ENCODE data around the gene RHBG. TPM values are rescaled to one million over a fixed set of nuclear protein-coding genes. Genes with fewer than 3 reads are reported as not detected.
A peak's percentile ranks its signal among the peaks of the same experiment; 100 is the strongest.

The RHBG gene
- polyA plus RNA-seq, 1 donor from 2014 or later = not detected

DNA sequence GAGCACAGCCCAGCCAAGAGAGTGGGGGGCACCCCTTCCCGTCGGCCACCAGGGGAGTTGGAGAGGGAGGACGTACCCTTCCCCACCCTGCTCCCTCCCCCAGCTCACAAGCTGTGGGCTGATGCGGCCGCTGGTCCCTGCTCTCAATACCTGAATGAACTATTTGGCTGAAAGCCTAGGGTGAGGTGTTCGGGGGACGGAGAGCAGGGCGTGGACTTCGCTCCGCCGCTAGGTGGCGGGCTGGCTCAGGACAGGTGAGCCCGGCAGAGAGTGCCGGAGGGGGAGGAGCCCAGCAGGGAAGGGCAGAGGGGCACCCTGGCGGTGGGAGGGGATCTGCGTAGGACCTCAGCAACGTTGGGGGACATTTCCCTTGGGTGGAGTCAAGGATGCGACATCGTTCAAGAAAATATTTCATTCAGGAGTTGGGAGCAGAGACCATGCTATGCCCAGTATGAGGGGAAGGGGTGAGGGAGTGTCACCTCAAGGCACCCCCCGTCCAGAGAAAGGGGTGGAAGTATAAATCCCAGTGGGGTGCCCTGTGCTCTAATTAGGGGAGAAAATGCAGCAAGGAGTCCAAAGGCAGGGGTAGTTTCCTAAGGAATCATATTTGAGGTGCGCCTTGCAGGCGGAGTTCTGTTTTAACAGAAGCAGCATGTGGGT, 12.0 kb upstream of the RHBG start:
- H4K20me1 ChIP-seq (ENCODE audit: insufficient read depth) = no peaks in the 10 kb centered on the region
- H3K79me2 ChIP-seq (replicated peaks; ENCODE audit: insufficient read depth, low read length) = no peaks in the 10 kb centered on the region
- H3K36me3 ChIP-seq (ENCODE audit: insufficient read depth, low read length) = no peaks in the 10 kb centered on the region
- peak; percentile 57 for TF ChIP-seq SMC3 (conservative IDR thresholded peaks at IDR 0.05; ENCODE audit: poor library complexity)
- TF ChIP-seq MXI1 (conservative IDR thresholded peaks at IDR 0.05; ENCODE audit: poor library complexity, severe bottlenecking) = no peak
- TF ChIP-seq RAD21 (conservative IDR thresholded peaks at IDR 0.05) = peak; percentile 40
- TF ChIP-seq CTCF (IDR thresholded peaks at IDR 0.05; ENCODE audit: poor library complexity, severe bottlenecking) = peak; percentile 73
- TF ChIP-seq EZH2 (IDR thresholded peaks at IDR 0.05; ENCODE audit: borderline replicate concordance, insufficient read depth, low read length, poor library complexity, severe bottlenecking) = no peak
- H3K9ac ChIP-seq (ENCODE audit: low read length) = no peak overlapping the region
- H3K9me2 ChIP-seq (ENCODE audit: insufficient read depth, low read length) = no peaks in the 10 kb centered on the region
- H3K9me3 ChIP-seq (ENCODE audit: low read length) = no peaks in the 10 kb centered on the region
- H3K4me2 ChIP-seq (ENCODE audit: low read length) = no peak overlapping the region
- H3K4me3 ChIP-seq (ENCODE audit: low read length) = no peak overlapping the region
- no peaks in the 10 kb centered on the region for H3K27me3 ChIP-seq (ENCODE audit: insufficient read depth, low read depth, low read length)
- no peak overlapping the region for H3K27ac ChIP-seq (ENCODE audit: low read length)
- no peak overlapping the region for H2AFZ ChIP-seq (ENCODE audit: low read depth, low read length)
- no peaks in the 10 kb centered on the region for H3F3A ChIP-seq (ENCODE audit: insufficient read depth, low read length, poor library complexity, severe bottlenecking)

GRCh38 chr1:156357977-156358376, 11.0 kb upstream of the RHBG start:
- H3K9me2 ChIP-seq (ENCODE audit: insufficient read depth, low read length) = no peaks in the 10 kb centered on the region
- H3F3A ChIP-seq (ENCODE audit: insufficient read depth, low read length, poor library complexity, severe bottlenecking) = no peaks in the 10 kb centered on the region
- H3K4me3 ChIP-seq (ENCODE audit: low read length) = no peak overlapping the region
- no peaks in the 10 kb centered on the region for H4K20me1 ChIP-seq (ENCODE audit: insufficient read depth)
- no peaks in the 10 kb centered on the region for H3K9me3 ChIP-seq (ENCODE audit: low read length)
- H3K36me3 ChIP-seq (ENCODE audit: insufficient read depth, low read length) = no peaks in the 10 kb centered on the region
- no peak overlapping the region for H3K27ac ChIP-seq (ENCODE audit: low read length)
- H3K4me2 ChIP-seq (ENCODE audit: low read length) = no peak overlapping the region
- no peak overlapping the region for H2AFZ ChIP-seq (ENCODE audit: low read depth, low read length)
- no peak overlapping the region for H3K9ac ChIP-seq (ENCODE audit: low read length)
- no peaks in the 10 kb centered on the region for H3K27me3 ChIP-seq (ENCODE audit: insufficient read depth, low read depth, low read length)
- TF ChIP-seq RAD21 (conservative IDR thresholded peaks at IDR 0.05) (no peak), MXI1 (conservative IDR thresholded peaks at IDR 0.05; ENCODE audit: poor library complexity, severe bottlenecking) (no peak), EP300 (conservative IDR thresholded peaks at IDR 0.05; ENCODE audit: poor library complexity, severe bottlenecking) (no peak), SMC3 (conservative IDR thresholded peaks at IDR 0.05; ENCODE audit: poor library complexity) (no peak)
- TF ChIP-seq, protein P1, sequence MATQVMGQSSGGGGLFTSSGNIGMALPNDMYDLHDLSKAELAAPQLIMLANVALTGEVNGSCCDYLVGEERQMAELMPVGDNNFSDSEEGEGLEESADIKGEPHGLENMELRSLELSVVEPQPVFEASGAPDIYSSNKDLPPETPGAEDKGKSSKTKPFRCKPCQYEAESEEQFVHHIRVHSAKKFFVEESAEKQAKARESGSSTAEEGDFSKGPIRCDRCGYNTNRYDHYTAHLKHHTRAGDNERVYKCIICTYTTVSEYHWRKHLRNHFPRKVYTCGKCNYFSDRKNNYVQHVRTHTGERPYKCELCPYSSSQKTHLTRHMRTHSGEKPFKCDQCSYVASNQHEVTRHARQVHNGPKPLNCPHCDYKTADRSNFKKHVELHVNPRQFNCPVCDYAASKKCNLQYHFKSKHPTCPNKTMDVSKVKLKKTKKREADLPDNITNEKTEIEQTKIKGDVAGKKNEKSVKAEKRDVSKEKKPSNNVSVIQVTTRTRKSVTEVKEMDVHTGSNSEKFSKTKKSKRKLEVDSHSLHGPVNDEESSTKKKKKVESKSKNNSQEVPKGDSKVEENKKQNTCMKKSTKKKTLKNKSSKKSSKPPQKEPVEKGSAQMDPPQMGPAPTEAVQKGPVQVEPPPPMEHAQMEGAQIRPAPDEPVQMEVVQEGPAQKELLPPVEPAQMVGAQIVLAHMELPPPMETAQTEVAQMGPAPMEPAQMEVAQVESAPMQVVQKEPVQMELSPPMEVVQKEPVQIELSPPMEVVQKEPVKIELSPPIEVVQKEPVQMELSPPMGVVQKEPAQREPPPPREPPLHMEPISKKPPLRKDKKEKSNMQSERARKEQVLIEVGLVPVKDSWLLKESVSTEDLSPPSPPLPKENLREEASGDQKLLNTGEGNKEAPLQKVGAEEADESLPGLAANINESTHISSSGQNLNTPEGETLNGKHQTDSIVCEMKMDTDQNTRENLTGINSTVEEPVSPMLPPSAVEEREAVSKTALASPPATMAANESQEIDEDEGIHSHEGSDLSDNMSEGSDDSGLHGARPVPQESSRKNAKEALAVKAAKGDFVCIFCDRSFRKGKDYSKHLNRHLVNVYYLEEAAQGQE (IDR thresholded peaks at IDR 0.05; ENCODE audit: borderline replicate concordance) = no peak
- no peaks in the 10 kb centered on the region for H3K79me2 ChIP-seq (replicated peaks; ENCODE audit: insufficient read depth, low read length)

Data from neural cell (in vitro differentiated cells).